ENCODE measurements around the gene NUTM2F.
"Not testable (repeated sequence)": the region's sequence is repeated elsewhere in the genome, so short reads cannot be mapped to it uniquely, and the experiment has no call there.

Gene NUTM2F

GRCh38 chr9:94317949-94318657 lies 10.3 kb downstream of the NUTM2F start:
- DNase-seq; intact Hi-C loops (cut with DNase I): not testable (repeated sequence)

DNA sequence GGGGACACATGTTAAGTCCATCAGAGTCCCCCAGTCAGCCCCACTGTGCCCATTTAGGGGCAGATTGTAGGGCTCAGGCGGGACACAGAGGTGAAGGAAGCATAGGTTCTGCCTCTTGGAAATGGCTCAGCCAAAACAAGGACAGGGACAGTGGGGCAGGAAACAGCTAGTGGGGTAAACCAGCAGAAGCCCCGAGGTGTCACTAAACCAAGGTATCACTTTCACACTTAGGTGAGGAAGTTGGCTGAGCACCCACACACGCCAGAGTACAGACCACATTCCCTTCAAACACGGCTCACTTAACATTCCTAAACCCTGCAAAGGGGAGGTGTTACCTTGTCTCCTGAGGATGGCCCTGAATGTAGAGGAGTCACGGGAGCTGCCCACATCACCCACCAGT lies 12.2 kb downstream of the NUTM2F start:
- DNase-seq; intact Hi-C loops (cut with DNase I): not testable (repeated sequence)

- DNase-seq; intact Hi-C loops (cut with DNase I): not testable (repeated sequence)
These were observed 13.1 kb downstream of the NUTM2F start for GRCh38 chr9:94315034-94315984.

- no peak for DNase-seq
- intact Hi-C loops (cut with DNase I), result no loop called here
These were observed 25.1 kb downstream of the NUTM2F start for GRCh38 chr9:94303321-94303720.

GRCh38 chr9:94302426-94302825 lies 26.0 kb downstream of the NUTM2F start:
- no peak for DNase-seq
- intact Hi-C loops (cut with DNase I), result no loop called here

GRCh38 chr9:94301583-94301982 lies 26.9 kb downstream of the NUTM2F start:
- no peak for DNase-seq
- intact Hi-C loops (cut with DNase I), result no loop called here

GRCh38 chr9:94300470-94301301 lies 27.8 kb downstream of the NUTM2F start:
- no peak for DNase-seq
- intact Hi-C loops (cut with DNase I), result no loop called here

GRCh38 chr9:94298949-94299599 lies 29.4 kb downstream of the NUTM2F start:
- intact Hi-C loops (cut with DNase I), result no loop called here
- DNase-seq, result no peak

GRCh38 chr9:94289691-94290090 lies 38.8 kb downstream of the NUTM2F start:
- no peak for DNase-seq
- intact Hi-C loops (cut with DNase I), result no loop called here

DNA sequence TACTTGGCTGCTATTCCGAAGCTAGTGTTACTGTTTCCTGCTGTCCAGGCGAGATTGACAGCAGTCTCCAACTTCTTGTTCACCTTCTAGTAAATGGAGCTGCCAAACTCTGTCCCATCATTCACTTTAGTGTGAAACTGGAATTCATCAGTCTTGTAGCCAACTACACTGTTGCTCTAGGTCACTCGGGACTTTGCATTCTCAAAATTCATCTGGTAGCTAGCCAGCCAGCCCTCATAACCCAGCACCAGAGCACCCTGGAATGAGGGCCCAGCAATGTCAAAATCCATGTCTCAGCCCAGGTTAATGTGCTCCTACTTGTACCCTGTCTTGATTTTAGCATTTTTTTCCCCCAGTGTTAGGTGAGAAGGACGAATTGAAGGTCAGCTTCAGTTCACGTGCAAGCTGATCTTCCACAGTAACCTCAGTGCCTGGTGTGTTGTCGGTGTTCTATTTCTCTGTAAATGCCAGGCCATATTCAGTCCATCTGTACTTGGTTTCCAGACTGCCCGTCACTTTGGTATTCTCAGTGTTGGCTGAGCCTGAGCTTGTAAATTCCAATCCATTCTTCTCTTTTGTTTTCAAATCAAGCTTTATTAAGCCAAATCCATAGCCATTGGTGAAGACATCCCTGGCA lies 40.4 kb downstream of the NUTM2F start:
- intact Hi-C loops (cut with DNase I), result no loop called here

GRCh38 chr9:94286116-94286515 lies 42.3 kb downstream of the NUTM2F start:
- intact Hi-C loops (cut with DNase I), result no loop called here
- DNase-seq, result no peak

More for the DNA sequence above, 40.4 kb downstream of the NUTM2F start:
- DNase-seq, result no peak

DNA sequence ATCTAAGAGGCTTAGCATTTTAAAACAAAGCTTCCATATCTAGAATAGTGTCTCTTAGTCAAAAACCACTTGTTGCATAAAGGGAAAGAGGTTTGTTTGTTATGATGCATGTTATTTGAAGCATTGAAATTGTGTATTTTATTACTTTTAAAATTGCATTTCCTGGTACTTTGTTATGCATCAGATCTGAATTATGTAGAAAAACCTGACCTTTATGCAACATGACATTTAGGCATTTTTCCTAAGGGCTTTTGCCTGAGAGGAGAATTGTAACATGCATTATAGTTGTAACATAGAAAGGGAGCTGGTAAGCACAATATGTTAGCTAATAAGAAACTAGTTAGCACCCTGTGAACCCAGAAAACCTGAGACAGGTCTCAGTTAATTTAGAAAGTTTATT lies 47.3 kb downstream of the NUTM2F start:
- intact Hi-C loops (cut with DNase I), result no loop called here
- DNase-seq, result no peak

GRCh38 chr9:94280409-94280989 lies 47.9 kb downstream of the NUTM2F start:
- DNase-seq, result no peak
- intact Hi-C loops (cut with DNase I), result no loop called here

GRCh38 chr9:94277885-94278536 lies 50.4 kb downstream of the NUTM2F start:
- DNase-seq, result no peak

DNA sequence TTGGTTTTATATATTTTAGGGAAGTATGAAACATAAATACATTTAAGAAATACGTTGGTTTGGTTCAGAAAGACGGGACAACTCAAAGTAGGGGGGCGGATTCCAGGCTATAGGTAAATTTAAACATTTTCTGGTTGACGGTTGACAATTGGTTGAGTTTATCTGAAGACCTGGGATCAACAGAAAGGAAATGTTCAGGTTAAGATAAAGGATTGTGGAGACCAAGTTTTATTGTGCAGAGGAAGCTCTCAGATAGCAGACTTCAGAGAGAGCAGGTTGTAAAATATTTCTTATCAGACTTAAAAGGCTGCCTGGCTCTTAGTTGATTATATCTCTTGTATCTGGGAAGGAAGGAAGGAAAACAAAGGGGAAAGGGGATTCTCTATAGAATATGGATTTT lies 51.4 kb downstream of the NUTM2F start:
- DNase-seq; intact Hi-C loops (cut with DNase I): not testable (repeated sequence)

More at GRCh38 chr9:94277885-94278536, 50.4 kb downstream of the NUTM2F start:
- intact Hi-C loops (cut with DNase I), result no loop called here

GRCh38 chr9:94270009-94270408 lies 58.4 kb downstream of the NUTM2F start:
- intact Hi-C loops (cut with DNase I), result no loop called here

GRCh38 chr9:94269264-94269663 lies 59.2 kb downstream of the NUTM2F start:
- no peak for DNase-seq
- intact Hi-C loops (cut with DNase I), result no loop called here

More at GRCh38 chr9:94270009-94270408, 58.4 kb downstream of the NUTM2F start:
- no peak for DNase-seq
